Activated T-helper 1 cell treated with anti-CD3 and anti-CD28 coated beads, Interleukin-12 subunit alpha, Interleukin-12 subunit beta, Interleukin-2, Interleukin-4 antibody, amounts not matched to agents 30 ng/mL and 10 ng/mL and 1 ng/mL, durations not matched to agents 14 hours and 24 hours and 36 hours (primary cell): ENCODE measurements around the gene IGF2R. TPM values are rescaled to one million over a fixed set of nuclear protein-coding genes. Genes with fewer than 3 reads are reported as not detected.
A peak's percentile ranks its signal among the peaks of the same experiment; 100 is the strongest.
"Not testable (repeated sequence)": the region's sequence is repeated elsewhere in the genome, so short reads cannot be mapped to it uniquely, and the experiment has no call there.

Experiments
- DNase-seq: peaks from one replicate; pipeline ENCODE4 v3.0.0; 2021; ENCODE audit warnings: low spot score
- H3K27ac Mint-ChIP-seq: one replicate; pipeline ENCODE4 v1.8.0; 2021; ENCODE audit warnings: mild to moderate bottlenecking, mixed read lengths
- H3K27me3 Mint-ChIP-seq: one replicate; pipeline ENCODE4 v1.8.0; 2022; ENCODE audit warnings: mild to moderate bottlenecking, moderate library complexity, mixed read lengths; ENCODE audit not compliant: insufficient read depth
- H3K36me3 Mint-ChIP-seq: one replicate; pipeline ENCODE4 v1.8.0; 2021; ENCODE audit warnings: low read depth, mixed read lengths
- H3K4me1 Mint-ChIP-seq: one replicate; pipeline ENCODE4 v1.8.0; 2021; ENCODE audit warnings: low read depth, mixed read lengths
- H3K4me3 Mint-ChIP-seq: one replicate; pipeline ENCODE4 v1.8.0; 2021; ENCODE audit warnings: mild to moderate bottlenecking, moderate library complexity, mixed read lengths
- H3K9me3 Mint-ChIP-seq: one replicate; pipeline ENCODE4 v1.8.0; 2021; ENCODE audit warnings: mixed read lengths
- intact Hi-C: fragments of 100-400 bp; cut with micrococcal nuclease; formaldehyde crosslinking; loops from one replicate; pipeline ENCODE4 v1.15.1; 2024
- total RNA-seq: library from RNA; stranded (reverse); gene quantifications from 2 replicates; pipeline ENCODE4 v1.2.3, GENCODE V29; 2022

The IGF2R gene
- total RNA-seq, 1 donor from 2014 or later: 126 TPM

DNA sequence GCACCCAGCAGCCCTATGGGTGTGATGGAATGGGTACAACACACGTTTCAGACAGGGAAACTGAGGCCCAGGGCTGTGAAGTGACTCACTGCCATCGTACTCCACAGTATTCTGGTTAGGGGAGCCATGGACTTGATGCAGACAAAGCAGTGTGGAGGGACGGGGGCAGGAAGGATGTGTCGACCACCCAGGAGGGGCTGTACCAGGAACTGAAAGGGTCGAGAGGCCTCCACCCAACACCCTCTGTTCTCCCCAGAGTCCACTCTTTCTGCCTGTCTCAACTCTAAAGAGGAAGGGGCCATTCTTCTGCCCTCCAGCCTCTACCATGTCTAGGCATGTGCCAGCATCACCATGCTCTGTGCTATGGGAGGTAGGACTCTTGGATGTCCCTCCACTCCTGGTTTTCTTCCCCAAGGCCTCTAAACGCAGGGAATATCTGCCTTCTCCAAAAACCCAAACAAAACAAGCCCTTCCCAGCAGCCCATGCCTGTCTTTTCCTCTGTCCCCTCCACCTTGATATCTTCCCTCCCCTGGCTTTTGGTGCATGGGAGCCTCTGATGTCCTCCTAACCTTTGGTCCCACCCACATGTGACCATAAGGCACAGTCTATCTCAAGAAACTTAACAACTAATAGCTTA lies 160.1 kb downstream of the IGF2R start:
- no peak overlapping the region for H3K4me3 Mint-ChIP-seq
- no peak overlapping the region for H3K27ac Mint-ChIP-seq
- intact Hi-C loops: no loop called here
- H3K36me3 Mint-ChIP-seq: peaks cover 8% of the 10 kb centered on the region
- DNase-seq: no peak
- H3K27me3 Mint-ChIP-seq: no peaks in the 10 kb centered on the region
- no peaks in the 10 kb centered on the region for H3K9me3 Mint-ChIP-seq
- H3K4me1 Mint-ChIP-seq: peaks cover 13% of the 10 kb centered on the region

DNA sequence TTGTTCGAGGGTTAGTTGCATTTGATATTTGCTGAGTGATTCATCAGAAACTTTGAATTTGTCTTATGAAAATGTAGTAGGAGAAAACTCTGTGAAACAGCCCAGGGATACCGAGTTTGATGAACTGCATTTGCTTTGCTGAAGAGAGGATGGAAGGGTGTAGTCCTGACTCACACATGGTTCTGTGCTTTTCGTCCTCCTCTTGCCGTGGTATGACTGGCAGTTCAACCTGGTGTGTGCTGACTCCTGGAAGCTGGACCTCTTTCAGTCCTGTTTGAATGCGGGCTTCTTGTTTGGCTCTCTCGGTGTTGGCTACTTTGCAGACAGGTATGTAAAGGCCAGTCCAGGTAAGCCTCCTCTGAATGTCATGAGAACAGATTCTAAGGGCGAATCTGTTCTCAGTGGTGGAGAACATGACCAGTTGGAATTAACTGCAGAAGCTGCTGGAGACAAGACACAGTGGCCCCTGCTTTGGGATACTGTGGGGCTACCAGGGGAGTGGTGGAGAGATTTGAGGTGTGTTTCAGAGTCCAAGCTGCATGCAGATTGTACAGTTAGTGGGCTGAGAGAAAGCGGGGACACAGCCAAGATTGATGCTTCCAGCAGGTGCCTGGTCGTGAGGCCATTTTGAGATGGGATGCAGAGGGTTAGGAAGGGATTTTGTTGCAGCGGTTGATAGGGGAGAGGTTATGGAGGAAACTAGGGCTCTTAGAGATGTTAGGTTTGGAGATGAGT lies 161.2 kb downstream of the IGF2R start:
- intact Hi-C loops: no loop called here
- H3K9me3 Mint-ChIP-seq: no peaks in the 10 kb centered on the region
- no peak for DNase-seq
- no peak overlapping the region for H3K4me3 Mint-ChIP-seq
- peaks cover 8% of the 10 kb centered on the region for H3K36me3 Mint-ChIP-seq
- no peak overlapping the region for H3K27ac Mint-ChIP-seq
- H3K4me1 Mint-ChIP-seq: peaks cover 17% of the 10 kb centered on the region
- H3K27me3 Mint-ChIP-seq: no peaks in the 10 kb centered on the region

DNA sequence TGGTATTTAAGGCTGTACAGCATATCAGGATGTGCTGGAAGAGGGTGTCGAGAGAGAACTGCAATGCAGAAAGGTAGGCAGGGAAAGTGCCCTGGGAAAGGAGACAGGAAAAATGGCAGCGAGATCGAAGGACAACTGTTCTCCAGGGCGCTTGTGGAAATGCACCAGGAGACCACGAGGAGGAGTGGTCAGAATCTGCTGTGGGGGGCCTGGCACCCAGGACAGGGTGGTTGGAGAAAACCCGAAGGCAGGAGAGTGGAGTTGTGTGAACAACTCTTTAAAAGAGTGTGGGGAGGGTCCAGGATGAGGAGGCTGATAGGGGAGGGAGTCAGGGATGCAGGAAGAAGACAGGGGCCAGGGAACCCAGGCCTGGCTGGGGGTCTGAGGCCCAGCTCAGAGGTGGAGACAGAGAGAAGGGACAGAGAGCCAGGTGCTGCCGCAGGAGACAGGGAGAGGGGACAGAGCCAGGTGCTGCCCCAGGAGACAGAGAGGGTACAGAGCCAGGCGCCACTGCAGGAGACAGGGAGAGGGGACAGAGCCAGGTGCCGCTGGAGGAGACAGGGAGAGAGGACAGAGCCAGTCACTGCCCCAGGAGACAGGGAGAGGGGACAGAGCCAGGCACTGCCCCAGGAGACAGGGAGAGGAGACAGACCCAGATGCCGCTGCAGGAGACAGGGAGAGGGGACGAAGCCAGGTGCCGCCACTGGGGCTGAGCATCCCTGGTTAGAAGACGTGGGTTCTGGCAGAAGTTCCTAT lies 162.0 kb downstream of the IGF2R start:
- no peak overlapping the region for H3K27ac Mint-ChIP-seq
- no peak for DNase-seq
- H3K4me1 Mint-ChIP-seq: peaks cover 21% of the 10 kb centered on the region
- no peaks in the 10 kb centered on the region for H3K27me3 Mint-ChIP-seq
- intact Hi-C loops: no loop called here
- H3K4me3 Mint-ChIP-seq: no peak overlapping the region
- peaks cover 9% of the 10 kb centered on the region for H3K36me3 Mint-ChIP-seq
- no peaks in the 10 kb centered on the region for H3K9me3 Mint-ChIP-seq

DNA sequence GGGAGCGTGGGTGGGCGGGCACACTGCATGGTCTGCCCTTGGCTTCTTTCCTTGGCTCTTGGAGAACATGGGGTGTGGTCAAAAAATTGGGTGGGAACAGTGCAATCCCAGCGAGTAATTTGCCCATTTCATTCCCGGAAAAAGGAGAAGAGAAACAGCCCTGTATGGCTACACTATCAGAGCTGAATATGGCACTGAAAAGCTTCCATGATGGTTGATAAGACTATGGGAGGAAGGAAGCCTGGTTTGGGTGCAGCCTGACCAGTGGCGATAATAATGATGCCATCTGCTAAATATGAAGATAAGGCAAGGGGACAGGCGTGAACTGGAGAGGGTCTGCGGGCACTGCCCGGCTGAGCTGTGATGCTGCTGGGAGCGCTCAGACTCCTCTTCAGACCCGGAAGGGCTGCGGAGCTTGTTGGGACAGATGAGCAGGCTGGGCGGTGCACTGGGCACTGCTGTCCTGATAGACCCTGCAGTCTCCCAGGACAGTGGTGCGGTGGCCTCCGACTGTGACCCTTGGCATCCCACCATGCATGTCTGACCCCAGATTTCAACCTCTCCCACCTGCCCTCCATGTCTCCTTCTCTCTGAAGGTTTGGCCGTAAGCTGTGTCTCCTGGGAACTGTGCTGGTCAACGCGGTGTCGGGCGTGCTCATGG lies 162.9 kb downstream of the IGF2R start:
- no peak overlapping the region for H3K4me3 Mint-ChIP-seq
- intact Hi-C loops: no loop called here

DNA sequence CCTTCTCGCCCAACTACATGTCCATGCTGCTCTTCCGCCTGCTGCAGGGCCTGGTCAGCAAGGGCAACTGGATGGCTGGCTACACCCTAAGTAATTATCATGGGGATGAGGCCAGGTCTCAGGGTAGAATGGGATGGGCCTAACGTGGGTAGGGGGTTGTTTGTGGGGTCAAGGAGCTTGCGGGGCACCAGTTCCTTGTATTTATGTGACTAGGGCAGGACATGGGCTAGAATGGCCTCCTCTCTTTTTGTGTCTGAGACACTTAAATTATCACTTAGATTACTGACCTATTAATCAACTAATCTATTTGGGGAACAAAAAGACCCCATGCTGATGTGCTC lies 163.4 kb downstream of the IGF2R start:
- H3K4me3 Mint-ChIP-seq: no peak overlapping the region
- no peak for DNase-seq
- intact Hi-C loops: no loop called here

More for the DNA sequence above, 162.9 kb downstream of the IGF2R start:
- Mint-ChIP-seq H3K4me1 (peaks cover 21% of the 10 kb centered on the region), H3K9me3 (no peaks in the 10 kb centered on the region), H3K27me3 (no peaks in the 10 kb centered on the region), H3K36me3 (peaks cover 11% of the 10 kb centered on the region), H3K27ac (no peak overlapping the region)
- DNase-seq: no peak

DNA sequence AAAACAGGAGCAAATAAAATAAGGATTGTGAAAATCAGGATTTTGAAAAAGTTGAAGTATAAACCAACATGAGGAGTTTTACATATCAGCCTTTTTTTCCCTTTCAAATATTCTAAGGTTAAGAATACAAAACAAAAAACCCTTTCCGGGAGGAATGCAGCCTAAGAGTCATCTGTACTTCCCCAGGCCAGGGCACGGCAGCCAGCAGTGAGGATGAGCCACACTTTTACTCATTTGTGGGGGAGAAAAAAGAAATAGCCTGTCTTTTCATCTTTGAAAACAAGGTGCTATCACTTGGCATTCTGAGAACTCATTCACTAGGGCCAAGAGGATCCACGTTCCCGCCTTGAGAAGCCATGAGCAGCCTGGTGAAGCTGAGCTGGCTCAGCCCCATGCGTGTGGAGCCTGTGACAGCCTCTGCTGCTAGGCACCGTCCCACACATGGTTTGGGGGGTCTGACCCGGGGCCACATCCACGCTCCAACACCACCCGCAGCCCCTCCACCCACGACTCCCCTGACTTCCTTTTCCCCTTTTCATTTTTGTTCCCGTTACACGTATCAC lies 164.0 kb downstream of the IGF2R start:
- DNase-seq: no peak
- Mint-ChIP-seq H3K36me3 (peaks cover 11% of the 10 kb centered on the region), H3K4me1 (peaks cover 21% of the 10 kb centered on the region), H3K27me3 (no peaks in the 10 kb centered on the region), H3K27ac (peak overlapping the region; percentile 35), H3K4me3 (no peak overlapping the region), H3K9me3 (no peaks in the 10 kb centered on the region)
- intact Hi-C loops: no loop called here

More for the DNA sequence above, 163.4 kb downstream of the IGF2R start:
- Mint-ChIP-seq H3K27me3 (no peaks in the 10 kb centered on the region), H3K9me3 (no peaks in the 10 kb centered on the region), H3K36me3 (peaks cover 11% of the 10 kb centered on the region), H3K4me1 (peaks cover 21% of the 10 kb centered on the region), H3K27ac (peak overlapping the region; percentile 35)

DNA sequence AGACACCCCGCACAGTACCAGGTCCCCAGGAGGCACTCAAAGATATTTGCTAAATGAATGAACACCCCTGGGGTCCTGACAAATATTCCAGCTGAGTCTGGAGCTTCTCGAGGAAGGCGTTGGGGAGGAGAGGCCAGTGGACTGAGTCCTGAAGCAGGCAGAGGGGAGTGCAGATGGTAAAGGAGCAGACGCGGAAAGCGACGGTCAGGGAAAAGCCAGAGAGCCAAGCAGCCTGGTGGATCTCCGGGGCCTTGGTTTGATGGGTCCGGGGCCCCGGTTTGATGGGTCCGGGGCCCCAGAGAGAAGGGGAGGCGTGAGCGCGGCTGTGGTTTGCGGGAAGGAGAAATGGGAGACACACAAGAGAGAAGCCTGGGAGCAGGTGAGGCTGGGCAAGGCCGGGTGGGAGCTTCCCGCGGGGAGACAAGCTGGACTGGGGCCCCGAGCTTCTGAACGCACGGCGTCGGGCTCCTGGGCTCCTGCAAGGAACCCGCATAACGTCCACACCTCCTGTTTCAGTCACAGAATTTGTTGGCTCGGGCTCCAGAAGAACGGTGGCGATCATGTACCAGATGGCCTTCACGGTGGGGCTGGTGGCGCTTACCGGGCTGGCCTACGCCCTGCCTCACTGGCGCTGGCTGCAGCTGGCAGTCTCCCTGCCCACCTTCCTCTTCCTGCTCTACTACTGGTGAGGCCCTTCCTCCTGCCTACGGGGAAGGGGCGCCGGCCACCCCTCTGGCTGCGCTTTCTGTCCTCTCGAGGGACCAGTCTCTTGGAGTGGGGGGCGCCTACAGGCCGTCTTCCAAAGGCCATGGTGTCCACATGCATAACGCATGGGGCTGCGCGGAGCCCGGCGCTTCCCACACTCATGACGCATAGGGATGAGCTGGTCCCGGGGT lies 164.8 kb downstream of the IGF2R start:
- DNase-seq: no peak
- H3K9me3 Mint-ChIP-seq: no peaks in the 10 kb centered on the region
- no peaks in the 10 kb centered on the region for H3K27me3 Mint-ChIP-seq
- H3K4me1 Mint-ChIP-seq: peaks cover 29% of the 10 kb centered on the region
- intact Hi-C loops: no loop called here
- H3K36me3 Mint-ChIP-seq: peaks cover 11% of the 10 kb centered on the region
- no peak overlapping the region for H3K4me3 Mint-ChIP-seq
- H3K27ac Mint-ChIP-seq: no peak overlapping the region

DNA sequence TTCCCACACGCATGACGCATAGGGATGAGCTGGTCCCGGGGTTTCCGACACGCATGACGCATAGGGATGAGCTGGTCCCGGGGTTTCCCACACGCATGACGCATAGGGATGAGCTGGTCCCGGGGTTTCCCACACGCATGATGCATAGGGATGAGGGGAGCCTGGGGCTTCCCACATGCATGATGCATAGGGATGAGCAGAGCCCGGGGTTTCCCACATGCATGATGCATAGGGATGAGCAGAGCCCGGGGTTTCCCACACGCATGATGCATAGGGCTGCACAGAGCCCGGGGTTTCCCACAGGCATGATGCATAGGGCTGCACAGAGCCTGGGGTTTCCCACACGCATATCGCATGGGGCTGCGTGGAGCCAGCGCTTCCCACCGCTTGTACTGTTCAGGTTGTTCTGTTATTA lies 165.5 kb downstream of the IGF2R start:
- intact Hi-C loops, DNase-seq: not testable (repeated sequence)

DNA sequence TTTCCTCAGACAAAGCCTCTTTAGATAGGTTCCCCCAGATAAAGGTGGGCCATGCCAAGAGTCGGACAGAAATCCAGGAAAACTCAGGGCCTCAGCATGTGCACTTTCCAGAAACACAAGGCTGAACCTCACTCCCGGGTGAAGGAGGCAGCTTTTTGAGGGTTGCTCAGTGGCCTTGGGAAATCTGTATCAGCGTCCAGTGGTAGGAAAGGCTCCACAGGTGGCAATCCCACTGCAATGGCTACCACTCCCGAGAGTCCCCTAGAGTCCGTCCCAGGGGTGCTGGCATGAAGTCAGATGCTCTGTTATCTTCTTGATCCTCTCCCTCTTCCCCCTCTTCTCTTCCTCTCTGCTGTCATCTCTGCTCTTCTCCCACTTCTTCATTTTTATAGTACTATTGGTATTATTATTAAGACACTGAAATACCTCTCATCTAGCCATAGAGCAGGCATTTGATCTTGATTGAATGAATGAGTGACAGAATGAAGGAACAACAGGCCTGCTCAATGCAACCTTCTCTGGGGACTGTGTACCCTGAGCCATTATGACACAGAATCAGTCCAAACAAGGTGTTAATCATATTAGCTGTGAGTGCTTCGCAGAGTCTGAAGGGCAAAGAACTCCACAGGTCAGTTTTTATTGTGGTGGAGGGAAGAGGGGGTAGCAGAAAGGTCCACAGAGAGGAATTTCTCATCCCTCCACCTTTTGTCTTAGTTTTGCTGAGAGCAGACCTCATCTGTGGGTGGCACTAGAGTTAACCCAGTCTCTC lies 166.1 kb downstream of the IGF2R start:
- Mint-ChIP-seq H3K4me3 (no peak overlapping the region), H3K27me3 (no peaks in the 10 kb centered on the region), H3K9me3 (no peaks in the 10 kb centered on the region), H3K27ac (no peak overlapping the region), H3K4me1 (peaks cover 24% of the 10 kb centered on the region), H3K36me3 (peaks cover 9% of the 10 kb centered on the region)
- no peak for DNase-seq
- intact Hi-C loops: no loop called here

More for the DNA sequence above, 165.5 kb downstream of the IGF2R start:
- H3K4me1 Mint-ChIP-seq: peaks cover 28% of the 10 kb centered on the region
- H3K9me3 Mint-ChIP-seq, H3K27ac Mint-ChIP-seq, H3K4me3 Mint-ChIP-seq, H3K27me3 Mint-ChIP-seq: not testable (repeated sequence)
- peaks cover 11% of the 10 kb centered on the region for H3K36me3 Mint-ChIP-seq

DNA sequence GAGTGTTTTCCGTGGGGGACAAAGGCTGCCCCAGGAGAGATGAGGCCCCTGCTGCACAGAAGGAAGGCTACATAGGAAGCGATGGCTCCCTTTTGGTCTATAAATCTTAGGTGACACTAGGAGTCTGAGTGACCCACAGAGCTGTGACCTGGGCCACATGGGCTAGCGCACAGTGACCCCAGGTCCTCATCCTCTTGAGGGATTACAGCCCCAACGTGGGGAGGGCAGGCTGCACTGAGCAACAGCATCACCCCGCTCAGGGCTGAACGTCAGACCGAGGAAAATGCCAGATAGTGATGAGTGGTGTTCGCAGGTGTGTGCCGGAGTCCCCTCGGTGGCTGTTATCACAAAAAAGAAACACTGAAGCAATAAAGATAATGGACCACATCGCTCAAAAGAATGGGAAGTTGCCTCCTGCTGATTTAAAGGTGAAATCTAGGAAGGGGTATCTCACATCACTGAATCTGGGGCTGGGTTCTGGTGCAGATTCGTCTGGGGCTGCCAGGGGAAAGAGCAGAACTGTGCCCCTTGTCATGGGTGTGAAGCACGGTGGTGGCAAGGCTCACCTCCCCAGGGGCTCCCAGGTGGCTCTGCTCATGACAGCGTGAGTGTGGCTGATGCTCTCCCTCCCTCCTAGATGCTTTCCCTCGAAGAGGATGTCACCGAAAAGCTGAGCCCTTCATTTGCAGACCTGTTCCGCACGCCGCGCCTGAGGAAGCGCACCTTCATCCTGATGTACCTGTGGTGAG lies 167.2 kb downstream of the IGF2R start:
- Mint-ChIP-seq H3K27ac (peak overlapping the region; percentile 61), H3K36me3 (peaks cover 9% of the 10 kb centered on the region), H3K4me3 (no peak overlapping the region), H3K4me1 (peaks cover 24% of the 10 kb centered on the region), H3K27me3 (no peaks in the 10 kb centered on the region), H3K9me3 (no peaks in the 10 kb centered on the region)
- intact Hi-C loops: no loop called here
- no peak for DNase-seq
